ENCODE measurements around the gene MPST. TPM values are rescaled to one million over a fixed set of nuclear protein-coding genes. Genes with fewer than 3 reads are reported as not detected.

The MPST gene
- total RNA-seq, 1 experiment from 2014 or later: 51.2 TPM

- H3K4me1 Mint-ChIP-seq (ENCODE audit: insufficient read depth, unreplicated experiment): peaks cover 6% of the 10 kb centered on the region
- DNase-seq (ENCODE audit: unreplicated experiment): no peak
- POLR2A ChIA-PET: no interaction called here
- no peak overlapping the region for H3K4me3 Mint-ChIP-seq (ENCODE audit: unreplicated experiment)
- no peaks in the 10 kb centered on the region for H3K9me3 Mint-ChIP-seq (ENCODE audit: unreplicated experiment)
- TF ChIP-seq, protein P1, sequence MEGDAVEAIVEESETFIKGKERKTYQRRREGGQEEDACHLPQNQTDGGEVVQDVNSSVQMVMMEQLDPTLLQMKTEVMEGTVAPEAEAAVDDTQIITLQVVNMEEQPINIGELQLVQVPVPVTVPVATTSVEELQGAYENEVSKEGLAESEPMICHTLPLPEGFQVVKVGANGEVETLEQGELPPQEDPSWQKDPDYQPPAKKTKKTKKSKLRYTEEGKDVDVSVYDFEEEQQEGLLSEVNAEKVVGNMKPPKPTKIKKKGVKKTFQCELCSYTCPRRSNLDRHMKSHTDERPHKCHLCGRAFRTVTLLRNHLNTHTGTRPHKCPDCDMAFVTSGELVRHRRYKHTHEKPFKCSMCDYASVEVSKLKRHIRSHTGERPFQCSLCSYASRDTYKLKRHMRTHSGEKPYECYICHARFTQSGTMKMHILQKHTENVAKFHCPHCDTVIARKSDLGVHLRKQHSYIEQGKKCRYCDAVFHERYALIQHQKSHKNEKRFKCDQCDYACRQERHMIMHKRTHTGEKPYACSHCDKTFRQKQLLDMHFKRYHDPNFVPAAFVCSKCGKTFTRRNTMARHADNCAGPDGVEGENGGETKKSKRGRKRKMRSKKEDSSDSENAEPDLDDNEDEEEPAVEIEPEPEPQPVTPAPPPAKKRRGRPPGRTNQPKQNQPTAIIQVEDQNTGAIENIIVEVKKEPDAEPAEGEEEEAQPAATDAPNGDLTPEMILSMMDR (IDR thresholded peaks at IDR 0.05; ENCODE audit: unreplicated experiment): no peak
- H3K36me3 Mint-ChIP-seq (ENCODE audit: insufficient read depth, unreplicated experiment): peaks cover 20% of the 10 kb centered on the region
- no peaks in the 10 kb centered on the region for H3K27me3 Mint-ChIP-seq (ENCODE audit: insufficient read depth, unreplicated experiment)
- no peak overlapping the region for H3K27ac Mint-ChIP-seq (ENCODE audit: low read depth, unreplicated experiment)
- intact Hi-C loops (cut with micrococcal nuclease): no loop called here
- BruUV-seq (replicated peaks): no TSS peak
- CTCF ChIA-PET: interaction anchor here (0.6 to 2.4 kb wide), 2 partner anchors 10 to 79 kb away, joined by 3 to 17 read pairs; no protein-coding TSS in a partner anchor
Measured at GRCh38 chr22:37054600-37055365, 35.2 kb downstream of the MPST start.

DNA sequence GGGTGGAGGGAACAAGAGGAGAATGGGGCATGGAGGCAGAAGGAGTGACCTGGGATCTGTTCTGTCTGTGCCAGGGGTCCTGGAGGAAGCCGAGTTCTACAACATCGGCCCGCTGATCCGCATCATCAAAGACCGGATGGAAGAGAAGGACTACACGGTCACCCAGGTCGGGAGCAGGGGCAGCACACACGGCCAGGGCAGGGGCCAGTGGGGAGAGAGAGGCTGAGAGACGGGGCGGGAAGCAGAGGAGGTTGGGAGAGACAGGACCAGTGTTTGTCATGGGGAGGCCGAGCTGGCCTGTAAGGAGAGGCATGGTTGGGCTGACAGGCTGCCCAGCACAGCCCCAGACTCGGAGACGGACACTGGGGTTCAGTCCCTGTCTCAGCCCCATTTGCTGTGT is 36.7 kb downstream of the MPST start:
- BruUV-seq (replicated peaks): no TSS peak
- Mint-ChIP-seq H3K36me3 (ENCODE audit: insufficient read depth, unreplicated experiment) (peaks cover 20% of the 10 kb centered on the region), H3K27me3 (ENCODE audit: insufficient read depth, unreplicated experiment) (no peaks in the 10 kb centered on the region), H3K4me1 (ENCODE audit: insufficient read depth, unreplicated experiment) (peaks cover 6% of the 10 kb centered on the region), H3K27ac (ENCODE audit: low read depth, unreplicated experiment) (no peak overlapping the region), H3K9me3 (ENCODE audit: unreplicated experiment) (no peaks in the 10 kb centered on the region), H3K4me3 (ENCODE audit: unreplicated experiment) (no peak overlapping the region)
- DNase-seq (ENCODE audit: unreplicated experiment): no peak
- ChIA-PET POLR2A (interaction anchor here (0.5 to 0.6 kb wide), 2 partner anchors 301 to 414 kb away, joined by 3 read pairs; no protein-coding TSS in a partner anchor), CTCF (interaction anchor here (2.4 kb wide), 1 partner anchor 12 kb away, joined by 17 read pairs; no protein-coding TSS in a partner anchor)
- intact Hi-C loops (cut with micrococcal nuclease): no loop called here
- TF ChIP-seq, protein P1 (IDR thresholded peaks at IDR 0.05; ENCODE audit: unreplicated experiment): no peak

GRCh38 chr22:37057226-37057625 is 37.7 kb downstream of the MPST start:
- intact Hi-C loops (cut with micrococcal nuclease): no loop called here
- ChIA-PET POLR2A (no interaction called here), CTCF (no interaction called here)
- H3K36me3 Mint-ChIP-seq (ENCODE audit: insufficient read depth, unreplicated experiment): peaks cover 19% of the 10 kb centered on the region
- TF ChIP-seq, protein P1 (IDR thresholded peaks at IDR 0.05; ENCODE audit: unreplicated experiment): no peak
- DNase-seq (ENCODE audit: unreplicated experiment): no peak
- no peak overlapping the region for H3K27ac Mint-ChIP-seq (ENCODE audit: low read depth, unreplicated experiment)
- H3K4me1 Mint-ChIP-seq (ENCODE audit: insufficient read depth, unreplicated experiment): peaks cover 5% of the 10 kb centered on the region
- no peaks in the 10 kb centered on the region for H3K9me3 Mint-ChIP-seq (ENCODE audit: unreplicated experiment)
- no peak overlapping the region for H3K4me3 Mint-ChIP-seq (ENCODE audit: unreplicated experiment)
- no TSS peak for BruUV-seq (replicated peaks)
- H3K27me3 Mint-ChIP-seq (ENCODE audit: insufficient read depth, unreplicated experiment): no peaks in the 10 kb centered on the region

- BruUV-seq (replicated peaks): no TSS peak
- Mint-ChIP-seq H3K27me3 (ENCODE audit: insufficient read depth, unreplicated experiment) (no peaks in the 10 kb centered on the region), H3K36me3 (ENCODE audit: insufficient read depth, unreplicated experiment) (peaks cover 14% of the 10 kb centered on the region), H3K4me1 (ENCODE audit: insufficient read depth, unreplicated experiment) (no peaks in the 10 kb centered on the region), H3K9me3 (ENCODE audit: unreplicated experiment) (no peaks in the 10 kb centered on the region), H3K27ac (ENCODE audit: low read depth, unreplicated experiment) (no peak overlapping the region), H3K4me3 (ENCODE audit: unreplicated experiment) (no peak overlapping the region)
- no peak for DNase-seq (ENCODE audit: unreplicated experiment)
- TF ChIP-seq, protein P1 (IDR thresholded peaks at IDR 0.05; ENCODE audit: unreplicated experiment): no peak
- intact Hi-C loops (cut with micrococcal nuclease): no loop called here
- ChIA-PET POLR2A (no interaction called here), CTCF (no interaction called here)
Measured at GRCh38 chr22:37057796-37058510, 38.4 kb downstream of the MPST start.

Measured in MCF 10A (cell line).